ENCODE measurements around the gene ZFPM1.

The ZFPM1 gene

DNA sequence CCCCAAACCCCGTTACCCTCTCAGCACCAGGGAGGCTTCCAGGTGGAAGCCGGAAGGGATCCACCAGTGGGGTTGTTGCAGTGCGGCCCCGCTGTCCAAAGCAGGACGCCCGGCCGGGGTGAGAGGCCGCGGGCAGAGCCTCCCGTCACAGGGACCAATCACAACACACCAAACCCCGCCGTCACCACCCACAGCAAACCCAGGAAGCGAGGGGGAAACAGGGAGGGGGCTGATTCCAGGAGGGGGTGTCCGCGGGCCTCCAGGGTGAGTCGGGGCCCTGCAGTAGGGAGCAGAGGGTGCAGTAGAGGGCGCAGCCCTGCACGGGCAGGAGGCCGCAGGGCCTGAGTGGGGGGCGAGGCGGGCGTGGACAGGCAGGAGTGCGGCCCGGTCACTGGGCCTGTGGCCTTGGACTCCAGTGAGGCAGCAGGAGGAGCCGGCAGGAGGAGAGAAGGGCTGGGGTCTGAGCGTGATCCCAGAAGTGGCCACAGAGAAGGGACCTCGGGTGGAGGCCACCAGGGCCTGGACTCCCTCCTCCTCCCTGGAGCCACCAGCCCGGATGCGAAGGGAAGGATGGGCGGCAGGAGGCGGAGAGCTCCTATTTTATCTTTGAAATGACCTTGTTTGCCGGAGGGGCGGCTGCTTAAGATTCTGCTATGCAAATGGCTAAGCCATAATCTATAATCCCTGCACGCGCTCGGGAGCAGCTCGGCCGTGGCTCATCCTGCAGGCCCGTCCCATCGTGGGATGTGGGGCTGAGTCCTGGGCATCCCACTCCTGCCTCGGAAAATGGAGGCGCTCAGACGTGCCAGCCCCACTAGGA is 41.5 kb downstream of the ZFPM1 start:
- no peak for TF ChIP-seq CTCF (IDR thresholded peaks at IDR 0.05; ENCODE audit: low read depth, low read length)
- no peak overlapping the region for H3K4me3 ChIP-seq (replicated peaks in 1 of 2; ENCODE audit: low read depth in 2 of 2, low read length in 2 of 2)
- no peak for DNase-seq (ENCODE audit: low read depth in 2 of 2)

DNA sequence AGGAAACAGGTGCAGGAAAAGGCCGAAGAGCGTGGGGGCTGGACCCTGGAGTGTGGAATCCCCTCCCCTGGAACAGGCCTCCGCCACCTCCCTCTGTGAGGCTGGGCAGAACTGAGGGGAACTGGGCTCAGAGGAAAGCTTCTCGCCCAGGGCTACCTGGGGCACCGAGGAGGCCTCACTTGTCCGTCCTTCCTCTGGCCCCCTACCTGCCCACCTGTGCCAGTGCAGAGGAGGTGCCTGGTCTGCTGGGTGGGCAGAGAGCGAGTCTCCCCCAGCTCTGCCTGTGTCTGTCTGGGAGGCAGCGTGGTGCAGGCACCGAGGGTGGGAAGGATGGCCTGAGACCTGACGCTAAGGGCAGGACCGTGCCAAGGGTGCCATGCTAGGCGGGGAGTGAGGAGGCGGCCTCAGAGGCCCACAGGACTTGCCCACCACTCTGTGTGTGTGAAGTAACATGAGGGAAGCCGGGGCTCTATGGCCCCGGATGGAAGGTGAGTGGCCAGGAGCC is 42.2 kb downstream of the ZFPM1 start:
- no peak for TF ChIP-seq CTCF (IDR thresholded peaks at IDR 0.05; ENCODE audit: low read depth, low read length)
- DNase-seq (ENCODE audit: low read depth in 2 of 2) = no peak
- no peak overlapping the region for H3K4me3 ChIP-seq (replicated peaks in 1 of 2; ENCODE audit: low read depth in 2 of 2, low read length in 2 of 2)

GRCh38 chr16:88497561-88498462 is 44.7 kb downstream of the ZFPM1 start:
- DNase-seq (ENCODE audit: low read depth in 2 of 2) = peak in 1 of 2 donors; percentile 60
- no peak for TF ChIP-seq CTCF (IDR thresholded peaks at IDR 0.05; ENCODE audit: low read depth, low read length)
- no peak overlapping the region for H3K4me3 ChIP-seq (replicated peaks in 1 of 2; ENCODE audit: low read depth in 2 of 2, low read length in 2 of 2)

DNA sequence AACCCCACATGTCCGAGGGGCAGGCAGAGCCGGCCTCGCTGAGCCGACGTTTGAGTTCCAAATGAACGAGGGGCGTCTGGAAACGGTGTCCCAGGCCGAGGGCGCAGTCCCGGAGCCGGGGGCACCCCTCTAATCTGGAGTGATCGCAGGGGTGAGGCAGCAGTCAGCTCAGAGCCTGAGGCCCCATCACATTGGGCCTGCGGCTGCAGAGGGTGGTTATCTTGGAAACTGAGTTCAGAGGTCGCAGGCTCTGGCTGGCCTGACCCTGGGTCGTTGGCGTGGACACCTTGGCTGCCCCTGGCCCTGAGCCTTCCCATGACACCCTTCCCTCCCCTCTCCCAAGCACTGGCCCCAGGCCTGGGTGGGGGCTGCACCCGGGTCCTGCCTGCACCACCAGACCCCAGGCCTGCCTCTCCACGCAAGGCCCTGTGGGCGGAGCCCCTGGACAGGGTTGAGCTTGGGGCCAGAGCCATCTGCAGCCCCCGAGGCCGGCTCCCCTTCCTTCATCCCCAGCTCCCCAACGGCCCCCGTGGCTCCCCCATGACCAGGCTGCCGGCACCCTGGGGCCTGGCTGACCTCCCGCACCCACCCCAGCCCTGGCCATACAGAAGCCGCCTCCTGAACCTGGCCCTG is 45.6 kb downstream of the ZFPM1 start:
- no peak for TF ChIP-seq CTCF (IDR thresholded peaks at IDR 0.05; ENCODE audit: low read depth, low read length)
- no peak for DNase-seq (ENCODE audit: low read depth in 2 of 2)
- no peak overlapping the region for H3K4me3 ChIP-seq (replicated peaks in 1 of 2; ENCODE audit: low read depth in 2 of 2, low read length in 2 of 2)

GRCh38 chr16:88499292-88499691 is 46.2 kb downstream of the ZFPM1 start:
- no peak for DNase-seq (ENCODE audit: low read depth in 2 of 2)
- no peak for TF ChIP-seq CTCF (IDR thresholded peaks at IDR 0.05; ENCODE audit: low read depth, low read length)
- no peak overlapping the region for H3K4me3 ChIP-seq (replicated peaks in 1 of 2; ENCODE audit: low read depth in 2 of 2, low read length in 2 of 2)

DNA sequence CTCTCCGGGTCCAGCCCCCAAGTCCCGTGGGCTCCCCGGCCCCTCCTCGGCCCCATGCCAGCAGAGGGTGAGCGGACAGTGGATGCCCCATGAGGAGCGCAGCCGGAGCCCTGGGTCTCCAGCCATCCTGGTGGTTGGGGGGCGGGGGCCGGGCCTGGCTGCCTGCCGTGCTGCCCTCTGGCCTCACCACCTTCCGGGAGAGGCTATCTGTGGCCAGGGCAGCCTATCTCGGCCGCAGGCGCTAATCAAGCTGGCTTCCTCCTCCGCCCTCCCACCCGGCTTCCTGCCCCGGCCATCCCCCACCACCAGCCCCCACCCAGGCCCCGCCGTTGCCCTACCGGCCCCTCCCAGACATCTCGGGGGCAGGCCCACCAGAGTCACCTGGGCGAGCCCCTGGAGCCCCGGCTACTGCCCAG is 46.8 kb downstream of the ZFPM1 start:
- TF ChIP-seq CTCF (IDR thresholded peaks at IDR 0.05; ENCODE audit: low read depth, low read length) = no peak
- H3K4me3 ChIP-seq (replicated peaks in 1 of 2; ENCODE audit: low read depth in 2 of 2, low read length in 2 of 2) = no peak overlapping the region
- DNase-seq (ENCODE audit: low read depth in 2 of 2) = no peak
